Kidney glomerular epithelial cell (primary cell): ENCODE measurements around the gene WNT7B.

Experiments used
- DNase-seq: peaks from one replicate; lab custom pipeline; 2025; lab: John Stamatoyannopoulos, UW

The WNT7B gene

GRCh38 chr22:45927059-45927458 lies 49.9 kb downstream of the WNT7B start:
- no peak for DNase-seq

GRCh38 chr22:45926433-45926832 lies 50.5 kb downstream of the WNT7B start:
- no peak for DNase-seq

- DNase-seq = peak; percentile 6
These were observed 51.1 kb downstream of the WNT7B start for GRCh38 chr22:45925811-45926351.

- DNase-seq = peak; percentile 39
These were observed 53.1 kb downstream of the WNT7B start for GRCh38 chr22:45923835-45924234.

GRCh38 chr22:45923212-45923611 lies 53.8 kb downstream of the WNT7B start:
- no peak for DNase-seq

GRCh38 chr22:45922661-45923060 lies 54.3 kb downstream of the WNT7B start:
- no peak for DNase-seq

- DNase-seq = no peak
These were observed 54.7 kb downstream of the WNT7B start for GRCh38 chr22:45922256-45922655.

GRCh38 chr22:45919504-45920286 lies 57.3 kb downstream of the WNT7B start:
- no peak for DNase-seq

- peak; percentile 85 for DNase-seq
These were observed 58.2 kb downstream of the WNT7B start for GRCh38 chr22:45918459-45919370.

GRCh38 chr22:45917700-45918458 lies 59.1 kb downstream of the WNT7B start:
- no peak for DNase-seq

GRCh38 chr22:45917146-45917545 lies 59.8 kb downstream of the WNT7B start:
- no peak for DNase-seq

GRCh38 chr22:45916515-45916914 lies 60.4 kb downstream of the WNT7B start:
- DNase-seq = no peak

GRCh38 chr22:45915841-45916240 lies 61.1 kb downstream of the WNT7B start:
- DNase-seq = no peak

- no peak for DNase-seq
These were observed 61.8 kb downstream of the WNT7B start for GRCh38 chr22:45915151-45915550.

- DNase-seq = no peak
These were observed 62.7 kb downstream of the WNT7B start for GRCh38 chr22:45914309-45914708.

GRCh38 chr22:45912910-45913309 lies 64.1 kb downstream of the WNT7B start:
- no peak for DNase-seq

- DNase-seq = no peak
These were observed 65.2 kb downstream of the WNT7B start for GRCh38 chr22:45911601-45912271.

GRCh38 chr22:45910928-45911467 lies 66.0 kb downstream of the WNT7B start:
- no peak for DNase-seq

- DNase-seq = no peak
These were observed 68.0 kb downstream of the WNT7B start for GRCh38 chr22:45908961-45909360.

GRCh38 chr22:45907996-45908395 lies 69.0 kb downstream of the WNT7B start:
- no peak for DNase-seq

- no peak for DNase-seq
These were observed 69.6 kb downstream of the WNT7B start for GRCh38 chr22:45907378-45907777.
